GM19324 (cell line): ENCODE results near the gene SUN5.
"Not testable (repeated sequence)": the region's sequence is repeated elsewhere in the genome, so short reads cannot be mapped to it uniquely, and the experiment has no call there.

Source experiments
- ATAC-seq: cut with Tn5 transposase; IDR thresholded peaks from one replicate; pipeline ENCODE4 v1.9.1; 2021; ENCODE audit warnings: mild to moderate bottlenecking, moderate library complexity; ENCODE audit not compliant: unreplicated experiment, low FRiP score

Gene SUN5

DNA sequence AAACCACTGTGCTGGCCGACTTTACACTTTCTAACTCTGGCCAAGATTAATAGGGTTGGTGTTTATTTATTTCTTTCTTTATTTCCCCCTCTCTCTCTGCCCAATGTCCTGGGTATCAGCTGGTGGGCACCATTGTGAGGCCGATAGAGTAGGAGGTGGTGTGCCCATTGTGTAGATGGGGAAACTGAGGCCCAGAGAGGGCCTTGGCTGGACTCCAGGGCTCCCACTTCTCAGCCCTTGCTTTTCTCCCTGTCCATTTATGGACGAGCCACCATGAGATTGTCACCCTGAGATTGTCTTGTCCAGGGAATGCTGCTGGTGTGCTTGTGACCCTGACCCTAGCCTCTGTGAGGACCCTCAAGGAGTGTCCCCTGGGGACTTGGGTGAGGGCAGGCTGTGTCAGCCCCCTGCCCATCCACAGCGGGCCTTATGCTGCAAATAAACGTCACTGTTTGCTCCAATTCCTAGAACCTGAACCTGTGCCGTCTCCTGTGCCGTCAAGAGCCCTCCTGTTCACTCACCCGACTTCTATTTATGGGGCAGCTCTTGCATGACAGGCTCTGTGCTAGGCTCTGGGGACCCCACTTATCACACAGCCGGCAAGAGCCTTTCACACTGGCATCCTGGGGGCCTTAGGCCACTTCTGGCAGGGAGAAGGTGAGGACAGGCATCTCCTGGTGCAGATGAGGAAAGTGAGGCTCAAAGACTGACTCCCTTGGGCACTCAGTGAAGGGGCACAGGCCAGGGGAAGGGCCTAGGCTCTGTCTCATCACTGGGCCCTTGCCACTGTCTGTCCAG, 24.8 kb downstream of the SUN5 start:
- ATAC-seq, result no peak

- no peak for ATAC-seq
These were observed 26.3 kb downstream of the SUN5 start for GRCh38 chr20:32978009-32978335.

DNA sequence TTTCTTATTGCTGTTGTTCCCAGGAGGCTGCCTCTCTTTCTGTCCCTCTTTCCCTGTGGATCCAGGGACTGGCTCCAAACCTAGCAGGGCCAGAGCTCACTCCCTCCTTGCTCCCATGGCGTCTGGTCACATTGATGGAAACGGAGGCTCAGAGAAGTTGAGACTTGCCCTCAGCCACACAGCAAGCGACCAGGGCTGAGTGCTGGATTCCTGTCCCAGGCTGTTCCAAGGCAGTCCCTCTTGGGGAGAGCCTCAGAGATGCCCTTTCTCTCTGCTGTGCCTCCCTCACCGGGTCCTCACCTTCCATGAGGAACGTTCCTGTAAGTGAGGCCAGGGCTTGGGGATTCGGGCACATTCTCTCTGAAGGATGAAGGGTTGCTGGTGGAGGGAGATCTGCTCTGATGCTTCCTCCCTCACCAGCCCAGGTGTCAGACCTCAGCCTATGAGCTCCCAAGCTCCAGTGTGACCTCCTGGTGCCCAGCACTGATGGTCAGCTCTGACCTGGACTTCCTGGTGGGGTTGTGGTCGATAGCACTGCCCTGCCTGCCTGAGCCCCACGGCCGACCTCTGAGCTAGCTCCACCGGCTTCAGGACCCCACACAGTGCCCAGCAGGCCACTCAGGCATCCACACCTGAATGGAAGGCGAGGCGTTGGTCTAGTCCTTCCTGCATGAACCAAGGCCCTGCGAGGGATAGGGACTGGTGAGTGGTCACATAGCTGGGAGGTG, 26.8 kb downstream of the SUN5 start:
- ATAC-seq, result no peak

DNA sequence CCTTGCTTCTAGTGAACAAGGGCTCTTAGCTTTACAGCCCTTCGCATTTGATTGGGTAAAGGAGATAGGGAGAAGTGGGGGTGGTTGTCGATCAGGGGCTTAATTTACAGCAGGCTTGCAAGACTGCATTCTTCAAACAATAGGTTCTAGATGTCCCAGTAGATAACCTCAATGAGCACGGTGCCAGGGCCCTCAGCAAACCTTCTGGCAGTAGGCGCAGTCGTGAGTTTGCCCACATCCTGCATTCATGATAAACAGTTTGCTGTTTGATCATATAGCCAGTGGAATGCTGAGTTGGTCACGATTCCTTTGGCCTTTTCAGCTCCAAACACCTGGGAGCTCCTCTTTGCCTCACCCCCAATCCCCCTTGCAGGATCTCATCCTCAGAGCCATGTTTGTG, 27.5 kb downstream of the SUN5 start:
- no peak for ATAC-seq

DNA sequence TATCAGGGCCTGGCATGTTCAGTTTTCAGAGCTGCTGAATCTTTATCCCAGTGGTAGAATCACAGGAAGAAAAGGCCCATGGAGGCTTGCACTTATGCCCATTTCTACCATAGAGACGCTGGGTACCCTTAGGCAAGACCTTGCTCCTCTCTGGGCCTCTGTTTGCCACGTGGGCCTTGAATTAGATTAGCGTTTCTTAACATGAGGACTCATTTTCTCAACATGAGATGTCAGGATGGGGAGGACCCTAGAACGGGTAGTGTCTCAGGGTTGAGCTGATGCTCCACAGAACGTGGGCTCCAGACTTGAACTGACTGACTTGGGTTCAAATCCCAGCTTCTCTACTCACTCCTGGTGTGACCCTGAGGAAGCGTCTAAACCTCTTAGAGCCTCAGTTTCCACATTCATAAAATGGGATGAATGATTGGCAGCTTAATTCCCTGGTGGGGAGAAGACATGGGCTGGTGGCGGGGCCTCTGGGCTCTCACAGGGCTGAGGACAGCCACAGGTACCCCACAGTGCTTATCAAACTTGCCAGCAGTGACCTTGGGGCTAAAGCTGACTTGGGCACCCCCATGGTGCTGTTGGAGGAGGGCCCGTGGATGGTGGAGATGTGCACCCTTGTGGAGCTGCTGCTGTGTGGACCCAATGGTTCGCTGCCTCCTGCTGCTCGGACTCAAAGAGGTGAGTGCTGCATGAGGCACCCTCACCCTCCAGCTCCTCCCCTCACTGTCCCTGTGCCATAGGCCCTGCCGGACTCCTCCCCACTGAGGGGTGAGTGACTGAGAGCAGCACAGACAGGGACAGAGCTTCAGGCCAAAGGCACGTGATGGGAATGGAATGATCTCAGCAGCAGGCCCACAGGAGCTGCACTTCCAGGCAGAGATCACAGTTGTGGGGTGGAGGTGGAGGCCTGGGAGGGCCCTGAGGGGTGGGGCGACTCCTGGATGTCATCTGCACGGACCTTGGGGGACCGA, 28.2 kb downstream of the SUN5 start:
- ATAC-seq, result no peak

GRCh38 chr20:32975121-32975520, 29.1 kb downstream of the SUN5 start:
- not testable (repeated sequence) for ATAC-seq

DNA sequence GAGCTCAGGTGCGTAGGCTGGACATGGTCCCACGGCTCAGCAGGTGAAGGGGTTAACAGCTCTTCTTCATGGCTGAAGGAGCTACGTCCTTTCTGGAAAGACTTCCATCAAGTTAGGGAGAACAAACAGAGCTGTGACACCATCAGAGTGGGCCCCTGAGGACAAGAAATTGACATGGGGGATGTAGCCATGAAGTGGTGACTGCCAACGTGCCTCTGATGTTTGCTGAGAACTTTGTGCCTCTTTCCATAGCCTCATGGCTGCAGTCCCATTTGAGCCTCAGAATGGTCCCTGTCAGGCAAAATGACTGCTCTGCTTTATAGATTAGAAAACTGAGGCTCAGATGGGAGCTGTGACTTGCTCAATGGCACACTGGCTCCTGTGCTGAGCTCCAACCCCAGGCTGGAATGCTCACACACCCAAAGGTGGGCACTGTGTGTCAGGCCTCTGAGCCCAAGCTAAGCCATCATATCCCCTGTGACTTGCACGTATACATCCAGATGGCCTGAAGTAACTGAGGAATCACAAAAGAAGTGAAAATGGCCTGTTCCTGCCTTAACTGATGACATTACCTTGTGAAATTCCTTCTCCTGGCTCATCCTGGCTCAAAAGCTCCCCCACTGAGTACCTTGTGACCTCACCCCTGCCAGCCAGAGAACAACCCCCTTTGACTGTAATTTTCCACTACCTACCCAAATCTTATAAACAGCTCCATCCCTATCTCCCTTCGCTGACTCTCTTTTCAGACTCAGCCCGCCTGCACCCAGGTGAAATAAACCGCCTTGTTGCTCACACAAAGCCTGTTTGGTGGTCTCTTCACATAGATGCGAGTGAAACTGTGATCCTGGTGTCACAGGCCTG, 29.8 kb downstream of the SUN5 start:
- ATAC-seq, result not testable (repeated sequence)

GRCh38 chr20:32973077-32973717, 31.0 kb downstream of the SUN5 start:
- ATAC-seq, result no peak

DNA sequence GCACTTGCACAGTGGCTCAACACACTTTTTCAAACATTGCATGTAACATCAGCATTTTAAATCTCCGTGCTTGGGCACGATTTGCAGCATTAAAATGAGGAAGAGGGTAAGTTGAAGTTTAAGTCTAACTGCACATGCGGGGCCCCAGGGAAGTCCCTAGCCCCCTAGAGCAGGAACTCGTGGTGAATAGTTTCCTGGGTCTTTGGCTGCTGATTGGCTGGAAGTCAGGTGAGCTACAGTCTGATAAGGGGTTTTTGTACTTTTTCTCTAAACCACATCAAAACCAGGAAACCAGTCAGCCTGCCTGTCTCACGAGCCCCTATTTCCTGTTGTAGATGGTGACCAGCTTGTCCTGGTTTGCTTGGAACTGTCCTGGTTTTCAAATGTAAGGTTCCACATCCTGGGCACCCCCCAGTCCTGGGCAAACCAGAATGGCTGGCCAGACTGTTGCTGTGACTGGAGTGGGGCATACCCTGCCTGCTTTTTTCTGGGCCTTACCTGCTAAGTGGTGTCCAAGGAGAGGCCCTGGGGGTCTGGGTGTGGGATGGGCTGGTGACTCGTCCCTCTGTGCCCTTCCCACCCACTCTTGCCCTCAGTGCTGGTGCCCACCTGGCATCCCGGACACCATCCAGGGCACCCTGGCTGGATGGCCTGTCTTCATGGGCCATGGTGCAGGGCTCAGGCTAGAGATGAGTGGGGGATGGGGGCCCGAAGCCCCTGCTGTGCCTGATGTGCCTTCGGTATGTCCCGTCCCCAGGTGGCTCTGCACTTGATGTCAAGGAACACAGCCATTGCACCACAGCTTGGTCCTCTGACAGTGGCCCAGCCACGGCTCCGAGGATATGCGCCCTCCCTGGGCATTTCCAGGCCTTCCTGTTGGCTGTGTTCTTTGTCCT, 31.8 kb downstream of the SUN5 start:
- peak; percentile 54 for ATAC-seq

- ATAC-seq, result peak; percentile 7
These were observed 32.5 kb downstream of the SUN5 start for GRCh38 chr20:32971703-32972161.

DNA sequence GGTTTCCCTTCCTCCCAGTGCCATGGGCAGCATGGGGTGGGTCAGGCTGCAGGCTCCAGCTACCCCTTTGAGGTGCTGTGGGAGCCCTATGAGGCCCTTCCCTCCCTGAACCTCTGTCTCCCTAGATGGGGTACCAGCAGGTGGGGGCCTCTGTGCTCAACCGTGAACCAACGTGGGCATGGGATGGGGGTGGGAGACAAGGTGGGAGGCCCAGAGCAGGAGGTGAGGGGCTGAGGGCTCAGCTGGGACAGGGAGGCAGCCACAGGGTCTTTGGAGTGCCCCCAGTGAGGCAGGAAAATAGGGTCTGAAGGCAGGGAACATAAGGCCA, 33.3 kb downstream of the SUN5 start:
- no peak for ATAC-seq

- ATAC-seq, result no peak
These were observed 33.9 kb downstream of the SUN5 start for GRCh38 chr20:32970115-32970972.

DNA sequence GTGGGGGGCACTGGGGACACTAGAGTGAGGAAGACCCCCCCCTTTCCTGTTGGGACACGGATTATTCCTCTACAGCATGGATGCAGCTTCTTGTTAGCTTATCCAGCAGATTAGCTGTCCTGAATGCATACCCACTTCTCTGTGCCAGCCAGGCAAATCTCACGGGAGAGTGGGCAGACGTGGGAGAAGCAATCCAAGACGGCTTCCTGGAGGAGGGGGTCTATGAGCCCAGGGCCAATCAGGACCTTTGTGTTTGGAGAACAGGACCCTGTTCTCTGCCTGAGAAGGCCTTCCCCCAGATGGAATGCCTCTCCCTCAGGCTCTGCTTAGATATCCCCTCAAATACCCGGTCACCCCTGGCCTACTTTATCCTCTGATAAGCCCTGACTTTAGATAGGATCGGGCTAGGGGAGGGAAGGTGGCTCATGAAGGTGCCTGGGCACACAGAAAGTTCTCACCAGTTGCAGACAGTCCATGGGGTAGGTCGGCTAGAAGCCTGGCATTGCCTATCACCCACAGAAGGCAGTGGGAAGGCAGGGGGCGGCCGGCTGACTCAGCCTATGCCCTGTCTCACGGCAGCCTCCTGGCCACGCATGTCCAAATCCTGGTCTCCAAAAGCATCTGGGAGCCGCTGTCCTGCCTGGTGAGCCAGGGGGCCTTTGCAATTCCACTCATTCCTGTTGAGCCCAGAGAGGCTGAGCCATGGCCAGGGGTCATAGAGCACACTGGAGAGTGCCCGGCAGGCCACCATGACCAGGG, 34.7 kb downstream of the SUN5 start:
- no peak for ATAC-seq

GRCh38 chr20:32968478-32969241, 35.6 kb downstream of the SUN5 start:
- ATAC-seq, result no peak

- no peak for ATAC-seq
These were observed 36.2 kb downstream of the SUN5 start for GRCh38 chr20:32967961-32968457.
